ENCODE measurements around the gene ARHGEF17. TPM values are rescaled to one million over a fixed set of nuclear protein-coding genes. Genes with fewer than 3 reads are reported as not detected.

Gene ARHGEF17
- polyA plus RNA-seq, 2 of the 4 experiments (the other 2 are of a cell fraction) = 7.0 to 16.2 TPM

DNA sequence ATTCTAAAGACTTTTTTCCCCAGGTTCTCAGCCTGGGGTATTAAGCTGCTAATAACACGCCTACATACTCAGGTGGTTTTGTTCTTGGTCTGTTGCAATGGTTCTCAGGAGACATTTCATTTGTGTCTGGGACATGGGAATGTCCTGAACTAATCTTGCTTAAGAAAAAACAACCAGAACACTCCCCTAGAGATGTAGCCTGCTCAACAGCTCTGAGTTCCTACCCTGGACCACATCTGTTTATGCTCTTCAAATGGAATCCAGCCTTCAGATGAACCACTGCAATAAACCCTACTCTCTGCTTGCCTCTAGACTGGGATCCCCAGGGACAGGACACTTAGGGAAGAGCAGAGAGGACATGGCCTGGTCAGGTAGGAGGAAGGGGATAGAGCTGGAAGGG, 98.1 kb downstream of the ARHGEF17 start:
- DNase-seq (ENCODE audit: low read depth in 1 of 2, low spot score in 1 of 2) (no peak), FAIRE-seq (no peak), ATAC-seq (no peak)
- Histone ChIP-seq H3K4me2 (no peak overlapping the region), H3K27ac (no peak overlapping the region), H3K4me3 (no peak overlapping the region), H3K9me3 (no peaks in the 10 kb centered on the region), H3K4me1 (no peaks in the 10 kb centered on the region)
- WGBS (ENCODE audit: missing lambda C conversion rate) = 82% methylated on average over 1 of the region's 1 CpG
- TF ChIP-seq FOXS1 (CRISPR knock-in tag; IDR thresholded peaks at IDR 0.05) (no peak), HOXB5 (CRISPR knock-in tag; IDR thresholded peaks at IDR 0.05) (no peak), HEYL (CRISPR knock-in tag; IDR thresholded peaks at IDR 0.05) (no peak), POLR2A (IDR thresholded peaks at IDR 0.05; ENCODE audit: low read length) (no peak), ZC3H11A (IDR thresholded peaks at IDR 0.05) (no peak), CHD4 (IDR thresholded peaks at IDR 0.05; ENCODE audit: borderline replicate concordance) (no peak)
- TF ChIP-seq, protein P1, sequence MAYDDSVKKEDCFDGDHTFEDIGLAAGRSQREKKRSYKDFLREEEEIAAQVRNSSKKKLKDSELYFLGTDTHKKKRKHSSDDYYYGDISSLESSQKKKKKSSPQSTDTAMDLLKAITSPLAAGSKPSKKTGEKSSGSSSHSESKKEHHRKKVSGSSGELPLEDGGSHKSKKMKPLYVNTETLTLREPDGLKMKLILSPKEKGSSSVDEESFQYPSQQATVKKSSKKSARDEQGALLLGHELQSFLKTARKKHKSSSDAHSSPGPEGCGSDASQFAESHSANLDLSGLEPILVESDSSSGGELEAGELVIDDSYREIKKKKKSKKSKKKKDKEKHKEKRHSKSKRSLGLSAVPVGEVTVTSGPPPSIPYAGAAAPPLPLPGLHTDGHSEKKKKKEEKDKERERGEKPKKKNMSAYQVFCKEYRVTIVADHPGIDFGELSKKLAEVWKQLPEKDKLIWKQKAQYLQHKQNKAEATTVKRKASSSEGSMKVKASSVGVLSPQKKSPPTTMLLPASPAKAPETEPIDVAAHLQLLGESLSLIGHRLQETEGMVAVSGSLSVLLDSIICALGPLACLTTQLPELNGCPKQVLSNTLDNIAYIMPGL (CRISPR knock-in tag; IDR thresholded peaks at IDR 0.05; ENCODE audit: borderline replicate concordance) = no peak
- POLR2A ChIA-PET = no interaction called here
- CTCF ChIA-PET = interaction anchor here (0.8 to 12.0 kb wide), 7 partner anchors 7 to 256 kb away, joined by 3 to 129 read pairs (median 5); no protein-coding TSS in a partner anchor

- no peak for FAIRE-seq
- Histone ChIP-seq H3K9me3 (no peaks in the 10 kb centered on the region), H3K4me1 (no peaks in the 10 kb centered on the region), H3K27ac (no peak overlapping the region), H3K4me3 (no peak overlapping the region), H3K4me2 (no peak overlapping the region)
- ChIA-PET POLR2A (interaction anchor here (1.1 kb wide), 1 partner anchor 98 kb away, joined by 6 read pairs; no protein-coding TSS in a partner anchor), CTCF (interaction anchor here (0.7 to 12.0 kb wide), 9 partner anchors 8 to 575 kb away, joined by 3 to 129 read pairs (median 5); no protein-coding TSS in a partner anchor)
- no peak for DNase-seq (ENCODE audit: low read depth in 1 of 2, low spot score in 1 of 2)
- TF ChIP-seq CEBPB (IDR thresholded peaks at IDR 0.05) (no peak), ELK1 (IDR thresholded peaks at IDR 0.05; ENCODE audit: low read depth, low read length) (no peak), GATA3 (IDR thresholded peaks at IDR 0.05; ENCODE audit: borderline replicate concordance) (no peak), PHF8 (IDR thresholded peaks at IDR 0.05; ENCODE audit: borderline replicate concordance, low read depth) (no peak), KDM5A (IDR thresholded peaks at IDR 0.05) (no peak), CTCF (IDR thresholded peaks at IDR 0.05) (no peak), MAZ (IDR thresholded peaks at IDR 0.05; ENCODE audit: borderline replicate concordance, low read depth, low read length) (no peak), SMC3 (IDR thresholded peaks at IDR 0.05) (no peak)
- TF ChIP-seq, protein P2, sequence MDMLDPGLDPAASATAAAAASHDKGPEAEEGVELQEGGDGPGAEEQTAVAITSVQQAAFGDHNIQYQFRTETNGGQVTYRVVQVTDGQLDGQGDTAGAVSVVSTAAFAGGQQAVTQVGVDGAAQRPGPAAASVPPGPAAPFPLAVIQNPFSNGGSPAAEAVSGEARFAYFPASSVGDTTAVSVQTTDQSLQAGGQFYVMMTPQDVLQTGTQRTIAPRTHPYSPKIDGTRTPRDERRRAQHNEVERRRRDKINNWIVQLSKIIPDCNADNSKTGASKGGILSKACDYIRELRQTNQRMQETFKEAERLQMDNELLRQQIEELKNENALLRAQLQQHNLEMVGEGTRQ (IDR thresholded peaks at IDR 0.05) = no peak
- ATAC-seq = no peak
- 88% methylated on average over 5 of the region's 5 CpGs for WGBS (ENCODE audit: missing lambda C conversion rate)
Observed at GRCh38 chr11:73406619-73407018, 98.5 kb downstream of the ARHGEF17 start.

GRCh38 chr11:73409431-73409830, 101.4 kb downstream of the ARHGEF17 start:
- H3K4me3 ChIP-seq = no peak overlapping the region
- ATAC-seq (no peak), DNase-seq (ENCODE audit: low read depth in 1 of 2, low spot score in 1 of 2) (no peak), FAIRE-seq (no peak)
- H3K4me1 ChIP-seq = no peaks in the 10 kb centered on the region
- ChIA-PET POLR2A (no interaction called here), CTCF (interaction anchor here (1.4 kb wide), 1 partner anchor 15 kb away, joined by 4 read pairs; no protein-coding TSS in a partner anchor)
- no peak overlapping the region for H3K4me2 ChIP-seq
- WGBS (ENCODE audit: missing lambda C conversion rate) = 92% methylated on average over 8 of the region's 8 CpGs
- H3K27ac ChIP-seq = no peak overlapping the region
- H3K9me3 ChIP-seq = no peaks in the 10 kb centered on the region
- no peak for TF ChIP-seq NR3C1 (IDR thresholded peaks at IDR 0.05)
- TF ChIP-seq ZC3H11A (IDR thresholded peaks at IDR 0.05) = no peak
- TF ChIP-seq RAD21 (conservative IDR thresholded peaks at IDR 0.05 in 1 of 2, IDR thresholded peaks at IDR 0.05 in 1 of 2) = no peak
- TF ChIP-seq REST (IDR thresholded peaks at IDR 0.05) = no peak
- TF ChIP-seq CBX8 (IDR thresholded peaks at IDR 0.05) = no peak
- no peak for TF ChIP-seq HEYL (CRISPR knock-in tag; IDR thresholded peaks at IDR 0.05)
- TF ChIP-seq HDAC2 (IDR thresholded peaks at IDR 0.05) = no peak
- TF ChIP-seq SMC3 (IDR thresholded peaks at IDR 0.05) = no peak
- no peak for TF ChIP-seq KDM5A (IDR thresholded peaks at IDR 0.05)
- TF ChIP-seq TP53 (CRISPR knock-in tag; IDR thresholded peaks at IDR 0.05) = no peak
- no peak for TF ChIP-seq ZNF302 (CRISPR knock-in tag; IDR thresholded peaks at IDR 0.05)
- TF ChIP-seq MAX (IDR thresholded peaks at IDR 0.05) = no peak
- TF ChIP-seq, protein P2 (IDR thresholded peaks at IDR 0.05) = no peak

Measured in A549 (cell line).